ENCODE data around the gene PADI3.

- TF ChIP-seq SIN3A (IDR thresholded peaks at IDR 0.05; ENCODE audit: borderline replicate concordance, insufficient read depth, low read length) (no peak), REST (IDR thresholded peaks at IDR 0.05; ENCODE audit: insufficient read depth in 1 of 2, low read depth in 2 of 2, low read length in 2 of 2) (no peak), POLR2AphosphoS5 (IDR thresholded peaks at IDR 0.05; ENCODE audit: low read depth, low read length) (no peak)
Measured at GRCh38 chr1:17289721-17290120, 40.8 kb downstream of the PADI3 start.

All from PFSK-1 (cell line).